GM19467 (cell line): Measurements from ENCODE around the gene SLC4A1AP.
"Not testable (repeated sequence)": the region's sequence is repeated elsewhere in the genome, so short reads cannot be mapped to it uniquely, and the experiment has no call there.

Experiments used
- ATAC-seq: cut with Tn5 transposase; IDR thresholded peaks from one replicate; pipeline ENCODE4 v1.9.1; 2021; ENCODE audit warnings: mild to moderate bottlenecking, moderate library complexity; ENCODE audit not compliant: unreplicated experiment

The SLC4A1AP gene

GRCh38 chr2:27663285-27664153, at the start of gene SLC4A1AP, which contains the start of gene SUPT7L:
SLC4A1AP (plus strand) TSS chr2:27663889; CDS start chr2:27663915, 26 bp downstream.
SUPT7L (minus strand) TSS chr2:27663614; CDS start chr2:27662192, 1,422 bp downstream.
- ATAC-seq = peak; percentile 58

GRCh38 chr2:27613985-27614384, 49.7 kb upstream of the SLC4A1AP start:
- ATAC-seq = no peak

- no peak for ATAC-seq
Observed at GRCh38 chr2:27615316-27615715, 48.4 kb upstream of the SLC4A1AP start.

GRCh38 chr2:27621524-27621923, 42.2 kb upstream of the SLC4A1AP start:
- ATAC-seq = no peak

GRCh38 chr2:27622921-27623384, 40.7 kb upstream of the SLC4A1AP start:
- ATAC-seq = no peak

GRCh38 chr2:27624943-27625342, 38.7 kb upstream of the SLC4A1AP start:
- no peak for ATAC-seq

- ATAC-seq = not testable (repeated sequence)
Observed at GRCh38 chr2:27626323-27626722, 37.4 kb upstream of the SLC4A1AP start.

GRCh38 chr2:27626921-27627320, 36.8 kb upstream of the SLC4A1AP start:
- not testable (repeated sequence) for ATAC-seq

GRCh38 chr2:27627963-27628766, 35.5 kb upstream of the SLC4A1AP start:
- peak; percentile 19 for ATAC-seq

- peak; percentile 98 for ATAC-seq
Observed at GRCh38 chr2:27628767-27629709, 34.7 kb upstream of the SLC4A1AP start, which contains the start of the genes CCDC121 and GPN1. CCDC121 (minus strand) TSS chr2:27629012; CDS start chr2:27627799, 1,213 bp downstream. GPN1 (plus strand) TSS chr2:27629050; CDS start chr2:27629059, 9 bp downstream.

GRCh38 chr2:27630257-27630656, 33.4 kb upstream of the SLC4A1AP start:
- not testable (repeated sequence) for ATAC-seq

- ATAC-seq = no peak
Observed at GRCh38 chr2:27634291-27634690, 29.4 kb upstream of the SLC4A1AP start.

GRCh38 chr2:27636766-27637165, 26.9 kb upstream of the SLC4A1AP start:
- ATAC-seq = no peak

GRCh38 chr2:27638037-27638637, 25.6 kb upstream of the SLC4A1AP start:
- no peak for ATAC-seq

- ATAC-seq = no peak
Observed at GRCh38 chr2:27638709-27639108, 25.0 kb upstream of the SLC4A1AP start.

GRCh38 chr2:27640722-27641245, 22.9 kb upstream of the SLC4A1AP start:
- no peak for ATAC-seq

- no peak for ATAC-seq
Observed at GRCh38 chr2:27645197-27645596, 18.5 kb upstream of the SLC4A1AP start.

- ATAC-seq = no peak
Observed at GRCh38 chr2:27647289-27647688, 16.4 kb upstream of the SLC4A1AP start.

GRCh38 chr2:27647737-27648136, 16.0 kb upstream of the SLC4A1AP start:
- ATAC-seq = no peak

GRCh38 chr2:27651056-27651455, 12.6 kb upstream of the SLC4A1AP start:
- ATAC-seq = no peak
